K562 (cell line): ENCODE measurements around the gene TPRG1L. TPM values are rescaled to one million over a fixed set of nuclear protein-coding genes. Genes with fewer than 3 reads are reported as not detected.

Source experiments
- ATAC-seq: fragments of 200-7000 bp; cut with Tn5 transposase; 3 replicates; pipeline ENCODE4 v1.9.1; 2020; ENCODE audit warnings: moderate library complexity
- BruUV-seq: library from RNA; stranded (reverse); fragments of 400-500 nt; replicated peaks from 2 replicates; lab custom pipeline; 2021; lab: Mats Ljungman, UMichigan
- CTCF ChIA-PET: fragments of 300-600 bp; formaldehyde crosslinking; extraction: SDS; loops from one replicate; lab custom pipeline; 2021; ENCODE audit warnings: low intra/inter-chr PET ratio; lab: Yijun Ruan, JAX
- POLR2A ChIA-PET: fragments of 300-600, 350-650 bp; sonication (Branson Sonifier 250); formaldehyde crosslinking; extraction: SDS; loops from one replicate; lab custom pipeline; 2021; ENCODE audit warnings: antibody characterized with exemption, inconsistent platforms; lab: Yijun Ruan, JAX
- DNase-seq, 4 experiments: peaks; one replicate each; pipeline versions ENCODE4 v3.0.0 to v3.0.0-alpha.2; 2011 to 2018; ENCODE audit warnings: low spot score in 3 of 4, mixed read lengths in 3 of 4; ENCODE audit errors: extremely low read depth in 1 of 4
- FAIRE-seq: peaks from 2 replicates; lab custom pipeline; 2011; peaks lifted over from hg19 to GRCh38; lab: Jason Lieb, UNC
- H2AFZ ChIP-seq: 2 replicates; pipeline ENCODE4 v1.6.0; 2011; ENCODE audit warnings: low read depth, low read length, control low read depth, inconsistent platforms
- H3K27ac ChIP-seq: fragments of 200-600 bp; 3 replicates; pipeline ENCODE4 v1.8.0; 2011; ENCODE audit warnings: low read depth, mild to moderate bottlenecking, control low read depth, inconsistent platforms, low read length, moderate library complexity, mixed read lengths; ENCODE audit errors: extremely low read depth
- H3K27me3 ChIP-seq, 2 experiments: fragments of 300-600 bp in 1 of 2; 2 replicates in 1 of 2; 3 replicates in 1 of 2; pipeline versions ENCODE4 v1.6.0 to v1.8.0; 2011; ENCODE audit warnings: inconsistent platforms in 2 of 2, low read length in 2 of 2, mild to moderate bottlenecking in 1 of 2, mixed read lengths in 1 of 2, moderate library complexity in 1 of 2; ENCODE audit not compliant: control insufficient read depth in 2 of 2, insufficient read depth in 2 of 2
- H3K36me3 ChIP-seq: fragments of 300-600 bp; 3 replicates; pipeline ENCODE4 v1.8.0; 2011; ENCODE audit warnings: mild to moderate bottlenecking, low read length, inconsistent platforms; ENCODE audit not compliant: control insufficient read depth, insufficient read depth
- H3K4me1 ChIP-seq, 2 experiments: fragments of 200-600 bp in 1 of 2; replicated peaks in 1 of 2; 2 replicates in 1 of 2; 3 replicates in 1 of 2; pipeline versions ENCODE4 v1.5.1 to v1.8.0; 2011; ENCODE audit warnings: inconsistent platforms in 2 of 2, low read length in 2 of 2, mild to moderate bottlenecking in 1 of 2, mixed read lengths in 1 of 2, moderate library complexity in 1 of 2; ENCODE audit not compliant: control insufficient read depth in 2 of 2, insufficient read depth in 2 of 2
- H3K4me2 ChIP-seq: 2 replicates; pipeline ENCODE4 v1.6.1; 2011; ENCODE audit warnings: low read length, control low read depth, inconsistent platforms, mixed read lengths; ENCODE audit not compliant: insufficient read depth
- H3K4me3 ChIP-seq: fragments of 200-600 bp; sonication (generic), shearing (Covaris generic); 2 replicates; pipeline ENCODE4 v1.5.1; 2016; ENCODE audit warnings: control low read depth, inconsistent platforms
- H3K79me2 ChIP-seq: fragments of 200-600 bp; 3 replicates; pipeline ENCODE4 v1.8.0; 2011; ENCODE audit warnings: low read length, inconsistent platforms; ENCODE audit not compliant: control insufficient read depth, insufficient read depth
- H3K9ac ChIP-seq, 2 experiments: 2 replicates each; pipeline versions ENCODE4 v1.6.0 to v1.6.1; 2011; ENCODE audit warnings: low read depth in 2 of 2, low read length in 2 of 2, control low read depth in 1 of 2, inconsistent platforms in 1 of 2, mild to moderate bottlenecking in 1 of 2, mixed read lengths in 1 of 2; ENCODE audit not compliant: insufficient read depth in 1 of 2
- H3K9me1 ChIP-seq: one replicate; pipeline ENCODE4 v1.6.0; 2011; ENCODE audit warnings: inconsistent platforms, mild to moderate bottlenecking, low read length, moderate library complexity; ENCODE audit not compliant: control insufficient read depth, insufficient read depth
- H3K9me3 ChIP-seq: replicated peaks from 2 replicates; pipeline ENCODE4 v1.5.1; 2011; ENCODE audit warnings: low read depth, low read length, inconsistent platforms; ENCODE audit not compliant: control insufficient read depth, insufficient read depth
- H4K20me1 ChIP-seq: replicated peaks from 2 replicates; pipeline ENCODE4 v1.6.1; 2011; ENCODE audit warnings: low read length, inconsistent platforms, mixed read lengths; ENCODE audit not compliant: control insufficient read depth, insufficient read depth
- E2F1 ChIP-seq: sonication (generic); formaldehyde crosslinking; IDR thresholded peaks from 2 replicates; pipeline ENCODE4 v1.8.1; 2023; ENCODE audit warnings: mild to moderate bottlenecking, missing genetic modification reagents, moderate library complexity
- RFX5 ChIP-seq: IDR thresholded peaks from 2 replicates; pipeline ENCODE4 v1.6.1; 2011; ENCODE audit warnings: low read depth, mild to moderate bottlenecking, improper control_type of control experiment, low read length
- TBL1XR1 ChIP-seq, 2 experiments: IDR thresholded peaks; 2 replicates each; pipeline ENCODE4 v1.6.1; 2012; ENCODE audit warnings: improper control_type of control experiment in 2 of 2, low read length in 2 of 2, mild to moderate bottlenecking in 1 of 2
- TGIF2 ChIP-seq: sonication (generic); formaldehyde crosslinking; IDR thresholded peaks from 2 replicates; pipeline ENCODE4 v1.8.1; 2022; ENCODE audit warnings: mild to moderate bottlenecking, missing genetic modification reagents, moderate library complexity
- ZHX1 ChIP-seq: fragments of 150-350 bp; conservative IDR thresholded peaks from 2 replicates; pipeline ENCODE4 v1.6.1; 2014; ENCODE audit warnings: low read length
- ZNF124 ChIP-seq: sonication (generic); formaldehyde crosslinking; IDR thresholded peaks from 2 replicates; pipeline ENCODE4 v1.8.1; 2022; ENCODE audit warnings: missing genetic modification reagents
- WGBS: fragments of 100-300 bp; shearing (Covaris generic); methylation state at CpG from one replicate; pipeline ENCODE4 v1.1.6; 2016; ENCODE audit warnings: low coverage, mixed read lengths; ENCODE audit not compliant: insufficient coverage; ENCODE audit errors: missing lambda C conversion rate; 5-methylcytosine and 5-hydroxymethylcytosine counted together
- in situ Hi-C: fragments of 300-500 bp; cut with MboI; formaldehyde crosslinking; loops from 4 replicates; pipeline ENCODE4 v1.15.0; 2018; ENCODE audit warnings: inconsistent platforms, mixed read lengths
- intact Hi-C: fragments of 100-400 bp; cut with micrococcal nuclease; formaldehyde crosslinking; loops from 2 replicates; pipeline ENCODE4 v1.14.2; 2022
- polyA plus RNA-seq, 8 experiments: library from polyadenylated mRNA; depleted of rRNA in 4 of 8; stranded (reverse) in 5 of 8; unstranded in 3 of 8; fragments of >200 nt; fragmentation: Nextera tagmentation in 2 of 8; fragmentation: Illumina TruSeq in 1 of 8; extraction: Ambion mirVana in 2 of 8; extraction: Trizol in 1 of 8; gene quantifications; 2 replicates each; pipeline versions ENCODE4 v1.2.1 to v1.2.3, GENCODE V29; 2011 to 2014; ENCODE audit warnings: inconsistent platforms in 1 of 8, missing spikeins in 1 of 8
- total RNA-seq, 7 experiments: library from RNA; depleted of rRNA in 6 of 7; stranded (reverse); fragments of >200 nt in 6 of 7; fragmentation: Illumina TruSeq in 2 of 7; extraction: Trizol in 2 of 7; gene quantifications; 2 replicates each; pipeline versions ENCODE4 v1.2.1 to v1.2.3, GENCODE V29; 2011 to 2021; ENCODE audit warnings: low replicate concordance in 1 of 7

TPRG1L gene
- total and polyA plus RNA-seq, 9 of the 15 experiments (the other 6 are each of a cell fraction or from before 2014, with no cell fraction given) = 1.6 to 11.0 (median 6.2) TPM

GRCh38 chr1:3577300-3577699 lies 47.5 kb upstream of the TPRG1L start:
- ChIA-PET POLR2A (no interaction called here), CTCF (no interaction called here)
- 9% methylated on average over 7 of the region's 7 CpGs for WGBS
- no peak for TF ChIP-seq RFX5
- TF ChIP-seq TGIF2 (CRISPR knock-in tag) = no peak
- no peak for TF ChIP-seq E2F1 (CRISPR knock-in tag)
- no peak for TF ChIP-seq ZHX1
- no peak for TF ChIP-seq ZNF124
- TF ChIP-seq TBL1XR1 (IDR thresholded peaks at IDR 0.05; ENCODE audit: low read length in 2 of 2) = no peak
- no peak overlapping the region for H3K9ac ChIP-seq
- no peak overlapping the region for H3K4me2 ChIP-seq
- H3K9me1 ChIP-seq = no peaks in the 10 kb centered on the region
- FAIRE-seq (no peak), ATAC-seq (no peak), DNase-seq (no peak)
- in situ Hi-C loops = no loop called here
- no peak overlapping the region for H3K4me3 ChIP-seq
- H3K4me1 ChIP-seq = peaks cover 0 to 8% of the 10 kb centered on the region in 2 experiments; a peak in 3 of 5 replicates
- no peaks in the 10 kb centered on the region; the same call in 1 of the 2 replicates for H3K9me3 ChIP-seq
- peaks cover 9 to 26% of the 10 kb centered on the region in 2 experiments; a peak in 4 of 5 replicates for H3K27me3 ChIP-seq
- 0 out of 2 replicates have a peak, but pooled peaks cover 7% of the 10 kb centered on the region for H4K20me1 ChIP-seq
- no TSS peak for BruUV-seq
- no peaks in the 10 kb centered on the region for H3K79me2 ChIP-seq
- no peak overlapping the region for H3K27ac ChIP-seq
- H2AFZ ChIP-seq = no peak overlapping the region
- intact Hi-C loops = no loop called here
- no peaks in the 10 kb centered on the region for H3K36me3 ChIP-seq
